ENCODE data around the gene MAD1L1.

- TF ChIP-seq NR2F2 (IDR thresholded peaks at IDR 0.05) (no peak), CTCF (IDR thresholded peaks at IDR 0.05; ENCODE audit: low read depth, low read length, missing input control) (no peak), TAF1 (conservative IDR thresholded peaks at IDR 0.05) (no peak), MAX (IDR thresholded peaks at IDR 0.05) (no peak), SP1 (IDR thresholded peaks at IDR 0.05) (no peak), GABPA (IDR thresholded peaks at IDR 0.05 in 1 of 2, conservative IDR thresholded peaks at IDR 0.05 in 1 of 2) (no peak), RAD21 (IDR thresholded peaks at IDR 0.05) (no peak), EGR1 (IDR thresholded peaks at IDR 0.05; ENCODE audit: low read depth in 2 of 2) (no peak)
Observed at GRCh38 chr7:2129323-2130095, 103.2 kb downstream of the MAD1L1 start.
